GM23248 (cell line): ENCODE results near the gene FOSL1. TPM values are rescaled to one million over a fixed set of nuclear protein-coding genes. Genes with fewer than 3 reads are reported as not detected.

Experiments used
- DNase-seq: peaks from one replicate; pipeline ENCODE4 v3.0.0-alpha.2; 2015
- H2AFZ ChIP-seq: fragments of 200-600 bp; sonication (generic); 2 replicates; pipeline ENCODE4 v1.6.1; 2016; ENCODE audit warnings: antibody characterized with exemption
- H3F3A ChIP-seq: fragments of 200-600 bp; sonication (generic); 2 replicates; pipeline ENCODE4 v1.6.1; 2016; ENCODE audit warnings: mild to moderate bottlenecking, antibody characterized with exemption, mixed run types; ENCODE audit not compliant: insufficient read depth
- H3K27ac ChIP-seq: fragments of 200-600 bp; sonication (generic); 2 replicates; pipeline ENCODE4 v1.5.1; 2016; ENCODE audit warnings: mild to moderate bottlenecking
- H3K27me3 ChIP-seq: fragments of 200-600 bp; sonication (generic); replicated peaks from 2 replicates; pipeline ENCODE4 v1.6.1; 2016; ENCODE audit warnings: mild to moderate bottlenecking; ENCODE audit not compliant: insufficient read depth
- H3K36me3 ChIP-seq: fragments of 200-600 bp; sonication (generic); 2 replicates; pipeline ENCODE4 v1.6.1; 2016; ENCODE audit warnings: low read depth, mild to moderate bottlenecking
- H3K4me1 ChIP-seq: fragments of 200-600 bp; sonication (generic); 2 replicates; pipeline ENCODE4 v1.6.1; 2016; ENCODE audit warnings: mild to moderate bottlenecking; ENCODE audit not compliant: insufficient read depth
- H3K4me2 ChIP-seq: fragments of 200-600 bp; sonication (generic); one replicate; pipeline ENCODE4 v1.6.1; 2016; ENCODE audit warnings: mild to moderate bottlenecking; ENCODE audit not compliant: unreplicated experiment
- H3K4me3 ChIP-seq: fragments of 200-600 bp; sonication (generic); 2 replicates; pipeline ENCODE4 v1.5.1; 2016; ENCODE audit warnings: mild to moderate bottlenecking
- H3K79me2 ChIP-seq: fragments of 200-600 bp; sonication (generic); 2 replicates; pipeline ENCODE4 v1.6.1; 2016; ENCODE audit warnings: mild to moderate bottlenecking; ENCODE audit not compliant: insufficient read depth
- H3K9ac ChIP-seq: fragments of 200-600 bp; sonication (generic); 2 replicates; pipeline ENCODE4 v1.6.1; 2016; ENCODE audit warnings: mild to moderate bottlenecking
- H3K9me2 ChIP-seq: fragments of 200-600 bp; sonication (generic); 2 replicates; pipeline ENCODE4 v1.6.1; 2016; ENCODE audit warnings: mixed run types, mild to moderate bottlenecking, moderate library complexity; ENCODE audit not compliant: insufficient read depth
- H3K9me3 ChIP-seq: fragments of 200-600 bp; sonication (generic); one replicate; pipeline ENCODE4 v1.6.1; 2017; ENCODE audit warnings: low read depth
- H4K20me1 ChIP-seq: fragments of 200-600 bp; sonication (generic); 2 replicates; pipeline ENCODE4 v1.6.0; 2016; ENCODE audit not compliant: insufficient read depth
- EZH2 ChIP-seq: fragments of 200-600 bp; sonication (generic); IDR thresholded peaks from 2 replicates; pipeline ENCODE4 v1.6.1; 2018; ENCODE audit warnings: antibody characterized with exemption, mild to moderate bottlenecking; ENCODE audit not compliant: insufficient read depth, poor library complexity, severe bottlenecking
- EZH2phosphoT487 ChIP-seq: fragments of 200-600 bp; sonication (generic); IDR thresholded peaks from 2 replicates; pipeline ENCODE4 v1.6.1; 2018; ENCODE audit warnings: antibody characterized with exemption, moderate library complexity, mild to moderate bottlenecking, low read depth; ENCODE audit not compliant: insufficient read depth
- WGBS, 2 experiments: methylation state at CpG; one replicate each; pipeline ENCODE4 v1.1.6; 2015 to 2017; ENCODE audit warnings: low lambda C conversion rate in 2 of 2, low coverage in 1 of 2; ENCODE audit errors: missing lambda C conversion rate in 2 of 2; 5-methylcytosine and 5-hydroxymethylcytosine counted together
- in situ Hi-C: fragments of 300-500 bp; cut with MboI; formaldehyde crosslinking; loops from 2 replicates; pipeline ENCODE4 v1.15.0; 2020
- polyA plus RNA-seq: library from polyadenylated mRNA; unstranded; fragments of >200 nt; fragmentation: Nextera tagmentation; extraction: Ambion mirVana; gene quantifications from 2 replicates; pipeline ENCODE4 v1.2.1, GENCODE V29; 2016
- total RNA-seq: library from RNA; depleted of rRNA; stranded (reverse); fragments of >200 nt; shearing (Covaris generic); gene quantifications from 2 replicates; pipeline ENCODE4 v1.2.3, GENCODE V29; 2014

The FOSL1 gene
- total and polyA plus RNA-seq, 2 experiments from 2014 or later, result 88.9 to 105 TPM

DNA sequence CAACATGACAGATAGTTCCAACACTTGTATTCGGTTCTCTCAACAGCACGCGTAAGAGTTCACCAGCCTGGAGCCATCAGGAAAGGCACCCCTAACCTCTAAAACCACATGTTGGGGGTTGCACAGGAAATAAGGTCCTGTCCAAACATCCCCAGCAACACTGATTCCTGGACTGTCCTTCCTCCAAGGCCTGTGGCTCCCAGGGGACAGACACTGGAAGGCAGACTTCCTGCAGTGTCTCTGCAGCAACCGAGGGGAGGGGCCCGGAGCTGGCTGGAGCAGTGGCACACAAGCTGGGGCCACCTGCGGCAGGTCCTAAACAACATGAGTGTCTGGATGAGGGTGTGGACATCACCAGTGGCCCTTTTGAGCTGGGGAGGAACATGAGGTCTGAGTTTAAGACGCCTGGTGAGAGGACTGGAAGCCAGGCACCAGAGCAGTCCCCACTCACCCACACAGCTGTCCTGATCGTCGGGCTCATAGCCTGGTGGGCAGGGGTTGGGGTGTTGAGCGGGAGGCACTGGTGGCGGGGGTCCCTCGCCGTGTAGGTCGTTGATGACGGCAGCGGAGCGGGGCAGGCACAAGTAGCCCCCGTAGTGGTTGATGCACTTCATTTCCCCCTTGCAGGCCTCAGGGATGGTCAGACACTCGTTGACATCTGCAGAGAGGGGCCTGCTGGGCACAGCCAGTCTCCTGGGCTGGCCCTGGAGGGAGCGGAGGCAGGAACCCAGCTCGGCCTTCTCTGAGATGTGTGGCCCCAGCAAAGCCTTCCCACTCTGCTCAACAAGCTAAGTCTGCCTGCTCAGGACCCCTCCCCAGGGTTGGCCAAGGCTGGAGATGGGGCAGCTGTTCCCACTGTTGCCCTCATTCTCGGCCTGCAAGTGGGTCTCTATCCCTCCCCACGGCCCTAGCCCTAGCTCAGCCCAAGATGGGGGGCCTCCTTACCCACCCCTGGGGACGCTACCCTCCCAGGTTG is 29.2 kb downstream of the FOSL1 start:
- peaks cover 25% of the 10 kb centered on the region; the same call in 1 of the 2 replicates for H3K36me3 ChIP-seq
- H3K27me3 ChIP-seq, result no peaks in the 10 kb centered on the region
- H3K27ac ChIP-seq, result peak overlapping the region; percentile 74
- no peaks in the 10 kb centered on the region for H3K9me3 ChIP-seq
- WGBS, 2 experiments, result 76% methylated on average over 23 of the region's 24 CpGs
- peaks cover 46% of the 10 kb centered on the region for H3K79me2 ChIP-seq
- peak overlapping the region; percentile 89 for H3K4me2 ChIP-seq
- no peaks in the 10 kb centered on the region for H4K20me1 ChIP-seq
- peak overlapping the region; percentile 85 for H3K4me3 ChIP-seq
- no peak overlapping the region for H2AFZ ChIP-seq
- TF ChIP-seq EZH2 (no peak), EZH2phosphoT487 (no peak)
- no peak for DNase-seq
- in situ Hi-C loops, result no loop called here
- H3K4me1 ChIP-seq, result peaks cover 16% of the 10 kb centered on the region
- H3F3A ChIP-seq, result peaks cover 43% of the 10 kb centered on the region
- H3K9me2 ChIP-seq, result no peaks in the 10 kb centered on the region
- H3K9ac ChIP-seq, result peak overlapping the region; percentile 93

DNA sequence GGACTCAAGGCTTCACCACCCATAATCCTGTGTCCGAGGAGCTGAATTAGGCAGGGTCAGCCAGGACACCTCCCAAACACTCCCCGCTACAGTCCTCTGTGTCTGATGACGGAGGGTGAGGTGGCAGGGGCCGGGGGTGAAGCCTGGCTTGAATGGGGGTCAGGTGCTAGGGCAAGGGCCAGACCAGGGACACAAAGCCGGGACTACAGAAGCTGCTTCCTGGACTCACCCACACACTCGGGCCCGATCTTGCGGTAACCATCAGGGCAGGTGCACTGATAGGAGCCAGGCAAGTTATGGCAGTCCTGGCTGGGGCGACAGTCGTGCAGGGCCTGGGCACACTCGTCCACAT is 29.9 kb downstream of the FOSL1 start:
- H3K36me3 ChIP-seq, result peaks cover 25% of the 10 kb centered on the region; the same call in 1 of the 2 replicates
- H3K27ac ChIP-seq, result no peak overlapping the region
- no peaks in the 10 kb centered on the region for H3K27me3 ChIP-seq
- no peak overlapping the region for H3K4me2 ChIP-seq
- H3K4me3 ChIP-seq, result peak overlapping the region; percentile 85; the same call in 1 of the 2 replicates
- peaks cover 46% of the 10 kb centered on the region for H3K79me2 ChIP-seq
- H3F3A ChIP-seq, result peaks cover 48% of the 10 kb centered on the region
- DNase-seq, result no peak
- H3K9me2 ChIP-seq, result no peaks in the 10 kb centered on the region
- no peak overlapping the region for H2AFZ ChIP-seq
- peak overlapping the region; percentile 93 for H3K9ac ChIP-seq
- H3K9me3 ChIP-seq, result no peaks in the 10 kb centered on the region
- no peaks in the 10 kb centered on the region for H4K20me1 ChIP-seq
- in situ Hi-C loops, result no loop called here
- no peak for TF ChIP-seq EZH2phosphoT487
- no peak for TF ChIP-seq EZH2
- WGBS, 2 experiments, result 87 to 92% methylated on average over 11 of the region's 11 CpGs
- H3K4me1 ChIP-seq, result peaks cover 16% of the 10 kb centered on the region

DNA sequence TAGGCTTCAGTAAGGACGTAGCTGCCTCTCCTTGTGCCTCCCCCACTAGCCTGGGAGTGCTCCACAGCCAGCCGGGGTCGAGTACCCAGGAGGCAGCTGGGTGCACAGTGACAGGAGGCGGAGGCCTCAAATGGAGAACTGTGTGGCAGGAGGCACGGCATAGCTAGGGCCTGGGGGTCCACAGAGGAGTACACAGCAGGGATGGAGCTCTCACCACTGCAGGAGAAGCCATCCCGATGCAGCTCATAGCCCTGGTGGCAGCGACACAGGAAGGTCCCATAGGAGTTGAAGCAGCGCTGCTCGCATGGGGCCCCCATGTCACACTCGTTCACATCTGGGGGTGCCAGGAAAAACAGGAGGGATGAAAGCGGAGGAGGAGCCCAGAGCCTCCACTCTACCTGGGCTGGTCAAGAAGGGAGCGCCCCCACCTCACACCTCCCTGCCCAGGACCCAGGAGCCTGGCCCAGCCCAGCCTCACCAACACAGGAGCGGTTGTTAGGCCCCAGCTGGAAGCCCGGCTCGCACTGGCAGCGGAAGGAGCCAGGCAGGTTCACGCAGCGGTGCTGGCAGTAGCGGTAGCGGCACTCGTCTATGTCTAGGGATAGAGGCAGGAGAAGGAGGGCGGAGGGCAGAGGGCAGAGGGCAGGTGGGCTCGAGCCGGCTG is 30.4 kb downstream of the FOSL1 start:
- Histone ChIP-seq H3K36me3 (peaks cover 25% of the 10 kb centered on the region; the same call in 1 of the 2 replicates), H2AFZ (no peak overlapping the region), H3K27ac (no peak overlapping the region), H3K9ac (no peak overlapping the region; the same call in 1 of the 2 replicates), H3K9me3 (no peaks in the 10 kb centered on the region), H3K4me1 (peaks cover 16% of the 10 kb centered on the region), H3K4me2 (no peak overlapping the region), H3K4me3 (no peak overlapping the region), H3K9me2 (no peaks in the 10 kb centered on the region), H3K27me3 (no peaks in the 10 kb centered on the region), H3K79me2 (peaks cover 46% of the 10 kb centered on the region), H3F3A (peaks cover 48% of the 10 kb centered on the region), H4K20me1 (no peaks in the 10 kb centered on the region)
- in situ Hi-C loops, result no loop called here
- no peak for TF ChIP-seq EZH2phosphoT487
- TF ChIP-seq EZH2, result no peak
- WGBS, 2 experiments, result 85 to 86% methylated on average over 24 of the region's 24 CpGs
- DNase-seq, result no peak

DNA sequence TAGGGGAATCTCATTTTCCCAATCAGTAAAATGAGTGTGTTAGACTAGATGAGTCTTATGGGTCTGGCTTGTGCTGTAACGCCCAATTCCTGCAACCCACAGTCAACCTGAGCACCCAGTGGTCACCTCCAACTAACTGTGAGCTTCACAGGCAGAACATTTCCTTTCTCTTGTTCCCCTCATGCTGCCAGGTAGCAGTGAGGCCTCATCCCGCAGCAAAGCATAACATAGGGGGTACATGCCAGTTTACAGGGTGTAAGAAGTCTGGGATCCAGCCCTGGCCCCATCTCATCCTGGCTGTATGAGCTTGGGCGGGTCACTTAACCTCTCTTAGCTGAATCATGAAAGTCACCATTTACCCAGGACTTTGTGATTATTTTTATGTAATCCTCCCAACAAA is 31.3 kb downstream of the FOSL1 start:
- Histone ChIP-seq H3F3A (peaks cover 54% of the 10 kb centered on the region), H3K27me3 (no peaks in the 10 kb centered on the region), H3K79me2 (peaks cover 48% of the 10 kb centered on the region), H3K27ac (no peak overlapping the region; the same call in 1 of the 2 replicates), H3K36me3 (peaks cover 27% of the 10 kb centered on the region; the same call in 1 of the 2 replicates), H3K9ac (no peak overlapping the region), H2AFZ (no peak overlapping the region), H3K9me2 (no peaks in the 10 kb centered on the region), H4K20me1 (no peaks in the 10 kb centered on the region), H3K9me3 (no peaks in the 10 kb centered on the region), H3K4me2 (no peak overlapping the region), H3K4me1 (peaks cover 16% of the 10 kb centered on the region), H3K4me3 (no peak overlapping the region)
- DNase-seq, result no peak
- WGBS, 2 experiments, result 98 to 100% methylated on average over 3 of the region's 3 CpGs
- in situ Hi-C loops, result no loop called here
- TF ChIP-seq EZH2, result no peak
- no peak for TF ChIP-seq EZH2phosphoT487
